Choroid plexus epithelial cell (primary cell): Measurements from ENCODE around the gene TMEM19.
A peak's percentile ranks its signal among the peaks of the same experiment; 100 is the strongest.
"Not testable (repeated sequence)": the region's sequence is repeated elsewhere in the genome, so short reads cannot be mapped to it uniquely, and the experiment has no call there.

Experiments
- DNase-seq: peaks from one replicate; pipeline ENCODE4 v3.0.0-alpha.2; 2010; ENCODE audit warnings: low read depth
- H3K4me3 ChIP-seq: 2 replicates; pipeline ENCODE4 v1.5.1; 2011; ENCODE audit warnings: low read depth, mild to moderate bottlenecking, control low read depth, low read length, moderate library complexity
- CTCF ChIP-seq: conservative IDR thresholded peaks from 2 replicates; pipeline ENCODE4 v1.5.1; 2011; ENCODE audit warnings: low read depth, mild to moderate bottlenecking, control low read depth, inconsistent platforms, low read length, moderate library complexity

Gene TMEM19

DNA sequence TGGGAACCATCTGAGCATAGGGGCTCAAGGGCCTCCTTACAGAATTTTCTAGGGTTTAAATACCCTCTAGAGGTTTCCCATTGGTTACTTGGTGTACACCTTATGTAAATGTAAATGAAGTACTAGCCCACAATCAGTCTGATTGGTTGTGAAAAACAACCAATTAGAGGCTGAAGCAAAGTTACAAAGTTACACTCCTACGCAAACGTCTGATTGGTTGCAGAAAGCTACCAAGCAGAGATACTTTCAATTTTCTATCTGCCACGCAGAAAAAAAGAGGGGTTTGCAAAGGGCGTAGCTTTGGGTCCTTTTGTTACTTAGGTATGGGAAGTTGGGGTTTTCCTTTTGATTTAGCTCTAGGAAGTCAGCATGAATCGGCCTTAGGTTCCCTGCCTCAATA, 1.8 kb upstream of the TMEM19 start:
- no peak for DNase-seq
- no peak for TF ChIP-seq CTCF
- no peak overlapping the region for H3K4me3 ChIP-seq

- TF ChIP-seq CTCF, result no peak
- H3K4me3 ChIP-seq, result peak overlapping the region; percentile 74
- DNase-seq, result no peak
Observed at GRCh38 chr12:71685312-71685906, 473 bp upstream of the TMEM19 start.

DNA sequence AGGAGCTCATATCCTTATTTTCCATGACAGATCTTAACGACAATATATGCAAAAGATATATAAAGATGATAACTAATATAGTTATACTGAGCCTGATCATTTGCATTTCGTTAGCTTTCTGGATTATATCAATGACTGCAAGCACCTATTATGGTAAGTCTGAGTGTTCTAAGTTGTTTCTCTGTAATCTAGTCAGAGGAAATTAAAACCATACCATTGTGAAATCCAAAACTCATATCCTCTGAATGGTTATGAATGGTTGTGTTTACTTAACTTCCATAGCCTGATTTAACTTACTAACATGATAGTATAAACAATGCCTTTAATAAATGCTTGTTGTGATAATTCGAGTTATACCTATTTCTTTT, 760 bp downstream of the TMEM19 start:
- H3K4me3 ChIP-seq, result peak overlapping the region; percentile 74
- peak; percentile 21 for DNase-seq
- TF ChIP-seq CTCF, result no peak

DNA sequence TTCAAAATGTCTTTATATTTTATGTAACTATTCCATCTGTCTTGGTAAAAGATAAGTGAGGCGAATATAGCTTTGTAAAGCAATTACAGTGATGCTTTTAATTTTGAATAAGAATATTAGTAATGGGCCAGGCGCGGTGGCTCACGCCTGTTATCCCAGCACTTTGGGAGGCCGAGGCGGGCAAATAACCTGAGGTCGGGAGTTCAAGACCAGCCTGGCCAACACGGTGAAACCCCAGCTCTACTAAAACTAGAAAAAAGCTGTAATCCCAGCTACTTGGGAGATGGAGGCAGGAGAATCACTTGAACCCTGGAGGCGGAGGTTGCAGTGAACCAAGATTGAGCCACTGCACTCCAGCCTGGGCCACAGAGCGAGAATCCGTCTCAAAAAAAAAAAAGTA, 1.3 kb downstream of the TMEM19 start:
- DNase-seq, result not testable (repeated sequence)

GRCh38 chr12:71688961-71689570, 3.2 kb downstream of the TMEM19 start:
- no peak for DNase-seq
- TF ChIP-seq CTCF, result no peak
- H3K4me3 ChIP-seq, result no peak overlapping the region

More for the DNA sequence above, 1.3 kb downstream of the TMEM19 start:
- peak overlapping the region; percentile 74 for H3K4me3 ChIP-seq

DNA sequence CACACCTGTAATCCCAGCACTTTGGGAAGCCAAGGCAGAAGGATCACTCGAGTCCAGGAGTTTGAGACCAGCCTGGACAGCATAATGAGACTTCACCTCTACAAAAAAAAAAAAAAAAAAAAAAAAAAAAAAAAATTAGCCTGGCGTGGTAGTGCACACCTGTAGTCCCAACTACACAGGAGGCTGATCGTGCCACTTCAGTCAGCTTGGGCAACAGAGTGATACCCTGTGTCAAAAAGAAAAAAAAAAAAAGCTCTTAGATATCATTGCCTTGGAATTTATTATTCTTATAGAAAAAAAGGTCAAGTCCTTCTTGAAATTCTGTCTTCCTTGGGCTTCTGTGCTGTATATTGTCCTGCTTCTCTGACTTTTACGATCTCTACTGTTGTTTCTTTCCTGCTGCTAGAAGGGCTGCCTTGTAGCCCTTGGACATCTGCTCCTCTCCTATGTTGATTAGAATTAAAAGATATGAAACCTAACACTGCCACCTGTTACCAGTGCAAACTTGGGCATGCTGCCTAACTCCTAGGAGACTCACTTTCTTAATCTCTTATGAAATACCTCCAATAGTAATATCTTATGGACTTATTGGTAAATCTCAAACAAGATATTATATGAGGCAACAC, 5.7 kb downstream of the TMEM19 start:
- TF ChIP-seq CTCF, result no peak
- no peak for DNase-seq

GRCh38 chr12:71693126-71693525, 7.2 kb downstream of the TMEM19 start:
- TF ChIP-seq CTCF, result no peak
- no peak overlapping the region for H3K4me3 ChIP-seq

More for the DNA sequence above, 5.7 kb downstream of the TMEM19 start:
- no peak overlapping the region for H3K4me3 ChIP-seq

DNA sequence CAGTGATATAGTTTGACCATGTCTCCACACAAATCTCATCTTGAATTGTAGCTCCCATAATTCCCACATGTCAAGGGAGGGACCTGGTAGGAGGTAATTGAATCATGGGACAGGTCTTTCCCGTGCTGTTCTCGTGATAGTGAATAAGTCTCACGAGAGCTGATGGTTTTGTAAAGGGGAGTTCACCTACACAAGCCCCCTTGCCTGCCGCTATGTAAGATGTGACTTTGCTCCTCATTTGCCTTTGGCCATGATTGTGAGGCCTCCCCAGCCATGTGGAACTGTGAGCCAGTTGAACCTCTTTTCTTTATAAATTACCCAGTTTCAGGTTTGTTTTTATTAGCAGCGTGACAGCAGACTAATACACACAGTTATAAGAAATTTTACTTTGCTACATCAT, 7.8 kb downstream of the TMEM19 start:
- H3K4me3 ChIP-seq, result not testable (repeated sequence)

More at GRCh38 chr12:71693126-71693525, 7.2 kb downstream of the TMEM19 start:
- DNase-seq, result no peak

More for the DNA sequence above, 7.8 kb downstream of the TMEM19 start:
- not testable (repeated sequence) for DNase-seq
